RPMI7951 (cell line): ENCODE results near the gene GSTA5. TPM values are rescaled to one million over a fixed set of nuclear protein-coding genes. Genes with fewer than 3 reads are reported as not detected.
A peak's percentile ranks its signal among the peaks of the same experiment; 100 is the strongest.
"Not testable (repeated sequence)": the region's sequence is repeated elsewhere in the genome, so short reads cannot be mapped to it uniquely, and the experiment has no call there.

Experiments used
- DNase-seq: peaks from one replicate; pipeline ENCODE4 v3.0.0-alpha.2; 2012; ENCODE audit warnings: low read depth
- total RNA-seq: library from RNA; depleted of rRNA; stranded (reverse); fragments of >200 nt; shearing (Covaris generic); gene quantifications from 2 replicates; pipeline ENCODE4 v1.2.3, GENCODE V29; 2014; rRNA removed

GSTA5 gene
- total RNA-seq, result not detected in 2 replicates

- DNase-seq, result no peak
Measured at GRCh38 chr6:52840763-52841585, at the start of gene GSTA5. GSTA5 (minus strand) TSS chr6:52840813.

DNA sequence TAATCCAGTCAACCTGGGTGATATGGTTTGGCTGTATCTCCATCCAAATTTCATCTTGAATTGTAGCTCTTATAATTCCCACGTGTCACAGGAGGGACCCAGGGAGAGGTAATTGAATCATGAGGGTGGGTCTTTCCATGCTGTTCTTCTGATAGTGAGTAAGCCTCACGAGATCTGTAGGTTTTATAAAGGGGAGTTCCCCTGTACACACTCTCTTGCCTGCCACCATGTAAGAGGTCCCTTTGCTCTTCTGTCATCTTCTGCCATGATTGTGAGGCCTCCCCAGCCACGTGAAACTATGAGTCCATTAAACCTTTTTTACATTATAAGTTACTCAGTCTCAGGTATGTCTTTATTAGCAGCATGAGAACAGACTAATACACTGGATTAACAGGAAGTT lies 49.4 kb upstream of the GSTA5 start:
- DNase-seq, result no peak

- DNase-seq, result peak; percentile 14
Measured at GRCh38 chr6:52887910-52888524, 47.4 kb upstream of the GSTA5 start.

DNA sequence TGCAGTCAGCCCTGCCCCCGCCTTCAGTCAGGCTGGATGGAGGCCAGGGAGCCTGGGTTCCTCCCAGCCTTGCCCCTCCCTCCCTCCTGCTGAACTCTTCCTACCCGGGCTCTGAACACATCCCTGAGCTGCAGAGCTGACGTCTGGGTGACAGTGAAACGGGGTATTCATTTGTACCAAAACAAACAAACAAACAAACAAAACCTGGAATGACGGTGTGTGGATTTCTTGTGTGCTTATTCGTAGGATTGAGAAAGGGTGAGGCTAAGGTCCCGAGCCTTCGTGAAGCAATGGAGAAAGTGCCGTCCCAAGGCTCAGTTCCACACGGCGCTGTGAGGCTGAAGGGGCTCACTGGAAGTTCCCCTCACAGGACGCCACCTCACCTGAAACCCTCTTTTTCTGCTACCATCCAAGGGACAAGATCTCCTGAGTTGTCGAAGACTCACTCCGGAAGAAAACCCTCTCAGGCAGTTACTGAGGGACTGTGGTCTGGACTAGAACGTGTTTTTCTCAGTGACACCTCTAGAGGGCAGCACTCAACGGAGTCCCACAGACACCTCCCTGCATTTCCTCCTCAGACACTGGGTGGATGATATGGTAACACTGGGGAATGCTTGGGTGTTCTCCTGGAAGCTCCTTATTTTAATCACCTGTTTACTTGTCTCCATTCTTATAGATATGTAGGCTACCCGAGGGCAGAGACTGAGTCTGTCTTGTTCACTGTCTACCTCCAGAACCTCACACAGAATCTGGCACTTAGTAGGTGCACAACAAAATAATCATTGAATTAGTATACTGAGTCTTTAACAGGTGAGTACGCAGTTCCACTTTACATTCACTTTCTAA lies 41.6 kb upstream of the GSTA5 start:
- DNase-seq, result peak; percentile 80

DNA sequence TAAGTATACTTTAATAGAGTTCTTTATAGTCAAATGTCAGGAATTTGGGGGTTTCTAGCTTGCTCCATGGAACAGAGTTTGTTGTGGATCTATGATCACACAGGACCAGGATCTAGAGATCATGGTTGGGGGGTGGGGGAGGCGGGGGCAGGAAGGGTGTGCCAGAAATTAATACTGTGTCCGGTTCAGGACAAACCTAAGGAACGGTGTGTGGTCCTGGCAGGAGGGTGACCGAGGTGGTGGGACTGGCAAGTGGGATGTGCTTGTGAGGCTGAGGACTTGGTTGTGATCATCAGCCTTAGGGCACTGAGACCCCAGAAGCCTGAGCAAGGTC lies 41.0 kb upstream of the GSTA5 start:
- DNase-seq, result no peak

GRCh38 chr6:52877786-52878185 lies 37.2 kb upstream of the GSTA5 start:
- DNase-seq, result no peak

GRCh38 chr6:52877168-52877567 lies 36.6 kb upstream of the GSTA5 start:
- DNase-seq, result peak; percentile 90

DNA sequence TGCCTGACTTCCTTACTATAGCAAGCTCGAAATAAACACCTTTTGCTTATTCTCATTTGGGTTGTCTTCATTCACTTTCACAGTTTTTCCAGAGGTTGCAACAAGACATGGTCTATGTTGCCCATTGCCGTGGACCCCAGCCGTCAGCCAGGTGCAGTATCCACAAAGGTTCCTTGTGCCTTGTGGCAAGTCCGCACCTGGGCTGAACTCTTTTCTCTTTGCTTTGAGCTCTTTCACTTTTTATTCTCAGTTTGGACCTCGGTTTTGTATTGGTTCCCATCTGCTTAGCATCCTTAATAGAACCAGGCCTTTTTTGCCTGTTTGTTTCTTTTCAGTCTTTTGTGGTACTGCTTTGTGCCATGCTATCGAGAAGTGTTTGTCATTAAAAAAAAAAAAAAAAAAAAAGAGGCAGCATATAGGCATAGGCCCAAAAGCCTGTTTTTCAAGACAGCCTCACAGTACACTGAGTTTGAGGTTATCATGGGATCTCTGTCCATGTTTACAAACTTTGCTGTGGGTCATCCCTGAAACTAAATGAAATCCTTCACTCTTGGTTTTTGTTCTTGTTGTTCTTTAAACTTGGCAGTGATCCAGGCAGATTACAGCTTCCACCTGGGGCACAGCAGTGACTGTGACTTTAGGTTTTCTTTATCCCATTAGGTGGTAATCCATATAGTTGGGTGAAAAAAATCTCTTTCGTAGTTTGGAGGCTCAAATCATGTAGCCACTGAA lies 35.6 kb upstream of the GSTA5 start:
- DNase-seq, result peak; percentile 22

GRCh38 chr6:52872031-52872430 lies 31.4 kb upstream of the GSTA5 start:
- DNase-seq, result no peak

DNA sequence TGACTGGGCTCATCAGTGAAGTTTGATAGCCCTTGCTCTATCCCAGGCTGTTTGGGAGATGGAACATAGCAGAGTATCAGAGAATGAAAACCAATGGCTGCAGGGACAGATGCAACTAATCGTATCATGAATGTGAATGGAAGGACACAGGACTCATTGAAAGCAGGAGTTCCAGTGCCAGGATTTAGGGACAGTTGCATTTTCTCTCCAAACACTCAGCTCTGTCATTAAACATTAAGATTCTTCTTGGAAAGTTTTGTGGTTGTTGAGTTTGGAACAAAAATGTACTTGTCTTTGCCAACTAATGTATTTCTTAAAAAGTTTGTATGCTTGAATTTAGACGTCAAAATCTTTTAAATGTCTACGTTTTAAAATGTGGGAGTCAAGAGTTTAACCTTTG lies 31.0 kb upstream of the GSTA5 start:
- DNase-seq, result no peak

- peak; percentile 47 for DNase-seq
Measured at GRCh38 chr6:52870335-52871091, 29.9 kb upstream of the GSTA5 start.

- not testable (repeated sequence) for DNase-seq
Measured at GRCh38 chr6:52868899-52869298, 28.3 kb upstream of the GSTA5 start.

DNA sequence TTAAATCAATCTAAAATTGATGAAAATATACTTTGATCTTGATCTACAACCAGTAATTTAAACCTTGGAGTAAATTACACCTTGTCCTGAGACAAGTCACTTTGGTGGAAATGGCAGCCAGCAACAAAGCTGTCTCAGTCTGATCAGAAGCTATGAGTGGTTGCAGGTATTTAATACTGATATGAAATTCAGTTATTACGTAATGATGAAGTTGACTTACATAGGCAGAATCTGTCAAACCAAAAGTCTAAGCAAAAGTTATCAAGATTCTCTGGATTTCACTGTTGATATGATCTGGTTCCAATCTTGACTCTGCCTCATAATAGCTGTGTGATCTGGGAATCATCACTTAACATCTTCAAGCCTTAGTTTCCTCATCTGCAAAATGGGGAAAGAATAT lies 27.6 kb upstream of the GSTA5 start:
- DNase-seq, result no peak

DNA sequence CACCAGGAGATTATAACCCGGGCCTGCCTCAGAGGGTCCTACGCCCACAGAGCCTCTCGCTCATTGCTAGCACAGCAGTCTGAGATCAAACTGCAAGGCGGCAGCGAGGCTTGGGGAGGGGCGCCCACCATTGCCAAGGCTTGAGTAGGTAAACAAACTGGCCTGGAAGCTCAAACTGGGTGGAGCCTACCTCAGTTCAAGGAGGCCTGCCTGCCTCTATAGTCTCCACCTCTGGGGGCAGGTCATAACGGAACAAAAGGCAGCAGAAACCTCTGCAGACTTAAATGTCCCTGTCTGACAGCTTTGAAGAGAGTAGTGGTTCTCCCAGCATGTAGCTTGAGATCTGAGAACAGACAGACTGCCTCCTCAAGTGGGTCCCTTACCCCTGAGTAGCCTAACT lies 20.5 kb upstream of the GSTA5 start:
- not testable (repeated sequence) for DNase-seq

GRCh38 chr6:52858416-52858815 lies 17.8 kb upstream of the GSTA5 start:
- no peak for DNase-seq

- peak; percentile 19 for DNase-seq
Measured at GRCh38 chr6:52856137-52856536, 15.5 kb upstream of the GSTA5 start.

- DNase-seq, result no peak
Measured at GRCh38 chr6:52849137-52849536, 8.5 kb upstream of the GSTA5 start.

DNA sequence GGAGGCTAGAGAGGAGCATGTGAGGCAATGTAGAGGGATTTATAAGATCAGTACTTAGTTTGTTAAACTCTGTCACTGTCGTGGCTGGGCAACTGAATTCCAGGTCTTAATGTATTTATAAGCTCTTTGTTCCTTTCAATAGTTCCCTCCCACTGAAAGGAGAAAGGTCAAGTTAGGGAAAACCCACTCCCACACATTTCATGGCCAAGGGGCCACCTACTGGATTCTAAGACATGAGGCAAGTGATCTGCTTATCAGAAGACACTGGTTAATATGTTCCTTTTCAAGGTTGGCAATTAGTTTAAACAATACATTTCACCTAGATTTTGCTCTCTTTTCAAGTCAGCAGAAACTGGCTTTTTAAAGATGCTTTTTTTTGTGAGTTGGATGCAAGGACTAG lies 5.4 kb upstream of the GSTA5 start:
- DNase-seq, result no peak

GRCh38 chr6:52843605-52844004 lies 3.0 kb upstream of the GSTA5 start:
- DNase-seq, result no peak

- DNase-seq, result peak; percentile 81
Measured at GRCh38 chr6:52839124-52840055, 1.2 kb downstream of the GSTA5 start.
